A549 (cell line): Measurements from ENCODE around the gene VPS45. TPM values are rescaled to one million over a fixed set of nuclear protein-coding genes. Genes with fewer than 3 reads are reported as not detected.
"Not testable (repeated sequence)": the region's sequence is repeated elsewhere in the genome, so short reads cannot be mapped to it uniquely, and the experiment has no call there.

ENCODE experiments used
- ATAC-seq, 2 experiments: fragments of 200-7000 bp in 1 of 2; fragments of >200 bp in 1 of 2; cut with Nextera tagmentation in 1 of 2; cut with Tn5 transposase in 1 of 2; 3 replicates each; pipeline versions ENCODE4 v1.8.0 to v1.9.1; 2018 to 2020; ENCODE audit warnings: mild to moderate bottlenecking in 1 of 2, moderate library complexity in 1 of 2
- CTCF ChIA-PET: fragments of 300-600 bp; sonication (Branson Sonifier 250); formaldehyde crosslinking; extraction: SDS; loops from one replicate; lab custom pipeline; 2021; ENCODE audit warnings: antibody characterized with exemption, inconsistent platforms; lab: Yijun Ruan, JAX
- POLR2A ChIA-PET: fragments of 350-600 bp; formaldehyde crosslinking; extraction: SDS; loops from one replicate; lab custom pipeline; 2021; ENCODE audit warnings: antibody characterized with exemption, inconsistent platforms; lab: Yijun Ruan, JAX
- DNase-seq, 2 experiments: peaks; one replicate each; pipeline versions ENCODE4 v3.0.0 to v3.0.0-alpha.2; 2011 to 2016; ENCODE audit warnings: low read depth in 1 of 2, low spot score in 1 of 2
- FAIRE-seq: peaks from 2 replicates; lab custom pipeline; 2011; peaks lifted over from hg19 to GRCh38; lab: Jason Lieb, UNC
- H3K27ac ChIP-seq, 2 experiments: fragments of >200 bp; sonication (Bioruptor Twin); formaldehyde crosslinking; 3 replicates each; pipeline ENCODE4 v1.5.1; 2016 to 2017
- H3K4me1 ChIP-seq: fragments of >200 bp; sonication (Bioruptor Twin); formaldehyde crosslinking; 3 replicates; pipeline ENCODE4 v1.6.1; 2016
- H3K4me2 ChIP-seq: fragments of >200 bp; sonication (Bioruptor Twin); formaldehyde crosslinking; 3 replicates; pipeline ENCODE4 v1.6.1; 2016
- H3K4me3 ChIP-seq: fragments of >200 bp; sonication (Bioruptor Twin); formaldehyde crosslinking; 3 replicates; pipeline ENCODE4 v1.5.1; 2016
- H3K9me3 ChIP-seq: fragments of >200 bp; sonication (Bioruptor Twin); formaldehyde crosslinking; 3 replicates; pipeline ENCODE4 v1.6.1; 2016
- BHLHE40 ChIP-seq: IDR thresholded peaks from 2 replicates; pipeline ENCODE4 v1.6.1; 2012; ENCODE audit warnings: low read depth, low read length, inconsistent platforms
- CBX2 ChIP-seq: fragments of 200-600 bp; sonication (generic); IDR thresholded peaks from 2 replicates; pipeline ENCODE4 v1.6.1; 2016; ENCODE audit warnings: low read depth, mild to moderate bottlenecking, borderline replicate concordance
- CEBPB ChIP-seq, 2 experiments: fragments of >200 bp in 1 of 2; sonication (Bioruptor Twin) in 1 of 2; formaldehyde crosslinking in 1 of 2; IDR thresholded peaks; 2 replicates each; pipeline ENCODE4 v1.6.1; 2012 to 2016
- EHMT2 ChIP-seq: fragments of 200-600 bp; sonication (generic); IDR thresholded peaks from 2 replicates; pipeline ENCODE4 v1.6.1; 2016; ENCODE audit warnings: antibody characterized with exemption, low read depth, mild to moderate bottlenecking, moderate library complexity
- ESRRA ChIP-seq: fragments of 150-350 bp; IDR thresholded peaks from 2 replicates; pipeline ENCODE4 v1.6.1; 2014; ENCODE audit warnings: mild to moderate bottlenecking, low read length, borderline replicate concordance
- FOSB ChIP-seq: fragments of 250-450 bp; sonication (Bioruptor Pico); IDR thresholded peaks from 2 replicates; pipeline ENCODE4 v1.5.0; 2020; ENCODE audit warnings: mild to moderate bottlenecking, moderate library complexity
- FOSL2 ChIP-seq, 2 experiments: fragments of 450-650 bp in 1 of 2; fragments of >200 bp in 1 of 2; sonication (Bioruptor Twin) in 1 of 2; formaldehyde crosslinking; IDR thresholded peaks; 2 replicates each; pipeline versions ENCODE4 v1.5.0 to v1.6.1; 2016 to 2020; ENCODE audit warnings: mild to moderate bottlenecking in 1 of 2, moderate library complexity in 1 of 2
- HEYL ChIP-seq: fragments of 250-450 bp; sonication (Bioruptor Pico); IDR thresholded peaks from 2 replicates; pipeline ENCODE4 v1.8.0; 2021; ENCODE audit warnings: mild to moderate bottlenecking, moderate library complexity
- HMGXB4 ChIP-seq: fragments of 250-450 bp; sonication (Bioruptor Pico); IDR thresholded peaks from 2 replicates; pipeline ENCODE4 v1.5.0; 2021; ENCODE audit warnings: mild to moderate bottlenecking, moderate library complexity, borderline replicate concordance
- HOXA7 ChIP-seq: fragments of 250-450 bp; sonication (Bioruptor Pico); IDR thresholded peaks from 2 replicates; pipeline ENCODE4 v1.5.0; 2020; ENCODE audit warnings: mild to moderate bottlenecking, moderate library complexity
- HOXB13 ChIP-seq: fragments of 250-450 bp; sonication (Bioruptor Pico); IDR thresholded peaks from 2 replicates; pipeline ENCODE4 v1.5.0; 2020; ENCODE audit warnings: low read depth, mild to moderate bottlenecking, moderate library complexity
- PHF8 ChIP-seq: fragments of 200-600 bp; sonication (generic); IDR thresholded peaks from 2 replicates; pipeline ENCODE4 v1.6.1; 2016; ENCODE audit warnings: low read depth, mild to moderate bottlenecking, antibody characterized with exemption, moderate library complexity, borderline replicate concordance
- POLR2A ChIP-seq: IDR thresholded peaks from 2 replicates; pipeline ENCODE4 v1.6.1; 2012; ENCODE audit warnings: mild to moderate bottlenecking, low read length
- RAD21 ChIP-seq, 2 experiments: fragments of >200 bp in 1 of 2; sonication (Bioruptor Twin) in 1 of 2; formaldehyde crosslinking in 1 of 2; IDR thresholded peaks in 1 of 2; conservative IDR thresholded peaks in 1 of 2; 2 replicates in 1 of 2; 3 replicates in 1 of 2; pipeline ENCODE4 v1.6.1; 2012 to 2018; ENCODE audit warnings: inconsistent platforms in 1 of 2
- RARB ChIP-seq: fragments of 250-450 bp; sonication (Bioruptor Pico); IDR thresholded peaks from 2 replicates; pipeline ENCODE4 v1.8.0; 2021; ENCODE audit warnings: mild to moderate bottlenecking, moderate library complexity
- WGBS: methylation state at CpG from one replicate; pipeline ENCODE4 v1.1.6; 2017; ENCODE audit errors: missing lambda C conversion rate; 5-methylcytosine and 5-hydroxymethylcytosine counted together
- polyA plus RNA-seq, 4 experiments: library from polyadenylated mRNA; depleted of rRNA in 3 of 4; stranded (reverse); fragments of >200 nt; fragmentation: RNase III in 1 of 4; extraction: RNeasy Plus Mini Kit Qiagen cat#74134 plus additional on column Dnase treatment in 1 of 4; gene quantifications; 2 replicates in 3 of 4; 3 replicates in 1 of 4; pipeline ENCODE4 v1.2.3, GENCODE V29; 2011 to 2017

The VPS45 gene
- polyA plus RNA-seq, 2 of the 4 experiments (the other 2 are of a cell fraction), result 22.1 to 49.7 TPM

DNA sequence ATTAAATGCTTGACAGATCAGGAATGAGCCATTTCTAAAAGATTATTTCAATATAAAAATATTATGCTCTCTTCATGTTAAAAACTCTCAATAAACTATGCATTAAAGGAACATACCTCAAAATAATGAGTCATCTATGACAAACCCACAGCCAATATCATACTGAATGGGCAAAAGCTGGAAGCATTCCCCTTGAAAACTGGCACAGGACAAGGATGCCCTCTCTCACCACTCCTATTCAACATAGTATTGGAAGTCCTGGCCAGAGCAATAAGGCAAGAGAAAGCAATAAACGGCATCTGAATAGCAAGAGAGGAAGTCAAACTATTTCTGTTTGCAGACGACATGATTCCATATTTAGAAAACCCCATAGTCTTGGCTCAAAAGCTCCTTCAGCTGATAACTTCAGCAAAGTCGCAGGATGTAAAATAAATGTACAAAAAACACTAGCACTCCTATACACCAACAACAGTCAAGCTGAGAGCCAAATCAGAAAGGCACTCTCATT lies 15.6 kb upstream of the VPS45 start:
- H3K9me3 ChIP-seq; H3K4me3 ChIP-seq; H3K4me1 ChIP-seq; FAIRE-seq; H3K4me2 ChIP-seq; POLR2A ChIA-PET; DNase-seq; ATAC-seq; H3K27ac ChIP-seq; TF ChIP-seq FOSL2 (IDR thresholded peaks at IDR 0.05): not testable (repeated sequence)
- CTCF ChIA-PET, result interaction anchor here (1.2 to 3.1 kb wide), 6 partner anchors 12 to 165 kb away, joined by 5 to 24 read pairs (median 16); partner anchors contain the start of gene OTUD7B
- WGBS, result 46% methylated on average over 3 of the region's 3 CpGs
- peak; percentile 17; the same call in 1 of the 2 replicates for TF ChIP-seq FOSL2 (CRISPR knock-in tag; IDR thresholded peaks at IDR 0.05)

DNA sequence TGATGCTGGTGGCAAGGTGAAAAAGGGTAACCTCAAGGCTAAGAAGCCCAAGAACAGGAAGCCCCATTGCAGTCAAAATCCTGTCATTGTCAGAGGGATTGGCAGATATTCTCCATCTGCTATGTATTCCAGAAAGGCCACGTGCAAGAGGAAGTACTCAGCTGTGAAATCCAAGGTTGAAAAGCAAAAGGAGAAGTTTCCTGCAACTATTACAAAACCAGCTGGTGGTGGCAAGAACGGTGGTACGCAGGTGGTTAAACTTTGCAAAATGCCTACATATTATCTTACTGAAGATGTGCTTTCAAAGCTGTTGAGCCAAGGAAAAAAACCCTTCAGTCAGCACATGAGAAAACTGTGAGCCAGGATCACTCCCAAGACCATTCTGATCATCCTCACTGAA lies 13.7 kb upstream of the VPS45 start:
- no peak for ATAC-seq
- H3K9me3 ChIP-seq, result no peaks in the 10 kb centered on the region
- H3K27ac ChIP-seq, result no peak overlapping the region
- no peak for FAIRE-seq
- no peak for TF ChIP-seq CBX2
- no peak for TF ChIP-seq CEBPB (IDR thresholded peaks at IDR 0.05)
- TF ChIP-seq POLR2A, result no peak
- no peak for TF ChIP-seq FOSL2 (IDR thresholded peaks at IDR 0.05)
- TF ChIP-seq FOSL2 (CRISPR knock-in tag; IDR thresholded peaks at IDR 0.05), result no peak
- TF ChIP-seq ESRRA, result no peak
- TF ChIP-seq RAD21 (conservative IDR thresholded peaks at IDR 0.05 in 1 of 2, IDR thresholded peaks at IDR 0.05 in 1 of 2), result no peak
- TF ChIP-seq HOXB13 (CRISPR knock-in tag), result no peak
- no peak for TF ChIP-seq RARB (CRISPR knock-in tag)
- no peak overlapping the region for H3K4me3 ChIP-seq
- WGBS, result 74% methylated on average over 3 of the region's 3 CpGs
- POLR2A ChIA-PET, result no interaction called here
- no peak for DNase-seq
- H3K4me1 ChIP-seq, result 0 out of 3 replicates have a peak, but pooled peaks cover 3% of the 10 kb centered on the region
- CTCF ChIA-PET, result interaction anchor here (0.6 to 2.2 kb wide), 9 partner anchors 10 to 169 kb away, joined by 3 to 12 read pairs (median 3); a partner anchor contains a TSS
- no peak overlapping the region for H3K4me2 ChIP-seq

GRCh38 chr1:150055507-150055906 lies 12.1 kb upstream of the VPS45 start:
- H3K27ac ChIP-seq, H3K9me3 ChIP-seq, DNase-seq, H3K4me2 ChIP-seq, H3K4me3 ChIP-seq, H3K4me1 ChIP-seq, POLR2A ChIA-PET, ATAC-seq, FAIRE-seq: not testable (repeated sequence)
- CTCF ChIA-PET, result interaction anchor here (1.0 to 1.6 kb wide), 3 partner anchors 18 to 132 kb away, joined by 5 to 7 read pairs (median 6); no protein-coding TSS in a partner anchor
- 82% methylated on average over 4 of the region's 4 CpGs for WGBS

DNA sequence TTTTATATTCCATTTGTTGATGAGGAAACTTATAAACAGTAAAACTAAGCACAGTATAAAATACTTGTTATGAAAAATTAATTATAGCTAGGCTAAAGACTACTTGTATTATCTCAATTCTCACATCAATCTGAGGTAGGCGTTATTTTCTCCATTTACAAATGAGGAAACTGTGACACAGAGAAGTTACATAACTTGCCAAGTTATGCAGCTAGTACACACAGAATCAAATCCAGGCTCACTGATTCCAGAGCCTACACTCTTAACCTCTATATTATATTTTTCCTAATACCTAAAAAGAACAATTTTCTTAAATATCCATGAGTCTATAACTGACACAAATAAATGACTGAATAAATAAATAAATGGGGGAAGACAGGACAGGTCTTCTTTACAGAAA lies 11.2 kb upstream of the VPS45 start:
- TF ChIP-seq EHMT2 (no peak), HMGXB4 (CRISPR knock-in tag) (no peak), PHF8 (no peak), HOXA7 (no peak)
- Histone ChIP-seq H3K27ac (no peak overlapping the region), H3K9me3 (no peaks in the 10 kb centered on the region), H3K4me2 (no peak overlapping the region), H3K4me1 (no peaks in the 10 kb centered on the region), H3K4me3 (no peak overlapping the region)
- no peak for FAIRE-seq
- CTCF ChIA-PET, result interaction anchor here (1.6 to 2.2 kb wide), 1 partner anchor 94 kb away, joined by 7 to 10 read pairs; no protein-coding TSS in a partner anchor
- WGBS, result 95% methylated on average over 1 of the region's 1 CpG
- no peak for ATAC-seq
- POLR2A ChIA-PET, result no interaction called here
- no peak for DNase-seq

- POLR2A ChIA-PET, result no interaction called here
- ATAC-seq, result no peak
Measured at GRCh38 chr1:150060260-150060659, 7.3 kb upstream of the VPS45 start.

More at GRCh38 chr1:150060260-150060659, 7.3 kb upstream of the VPS45 start:
- 53% methylated on average over 4 of the region's 4 CpGs for WGBS
- no peaks in the 10 kb centered on the region for H3K9me3 ChIP-seq
- peaks cover 3% of the 10 kb centered on the region; the same call in 2 of the 3 replicates for H3K4me1 ChIP-seq
- no peak for TF ChIP-seq HOXA7
- no peak for TF ChIP-seq HEYL (CRISPR knock-in tag)
- no peak for TF ChIP-seq FOSB (CRISPR knock-in tag)
- no peak for TF ChIP-seq BHLHE40
- TF ChIP-seq CBX2, result no peak
- no peak overlapping the region for H3K27ac ChIP-seq
- H3K4me3 ChIP-seq, result no peak overlapping the region
- FAIRE-seq (no peak), DNase-seq (no peak)
- H3K4me2 ChIP-seq, result no peak overlapping the region
- CTCF ChIA-PET, result interaction anchor here (0.8 to 1.7 kb wide), 2 partner anchors 10 to 98 kb away, joined by 3 to 6 read pairs; no protein-coding TSS in a partner anchor
